GM12865 (cell line): ENCODE results near the gene PHKG1.
A peak's percentile ranks its signal among the peaks of the same experiment; 100 is the strongest.
"Not testable (repeated sequence)": the region's sequence is repeated elsewhere in the genome, so short reads cannot be mapped to it uniquely, and the experiment has no call there.

Source experiments
- DNase-seq: peaks from one replicate; pipeline ENCODE4 v3.0.0; 2010; ENCODE audit warnings: low read depth
- H3K4me3 ChIP-seq: 2 replicates; pipeline ENCODE4 v1.5.1; 2011; ENCODE audit warnings: mild to moderate bottlenecking, low read depth, low read length, control low read depth
- TF ChIP-seq, protein P1 (sequence below): IDR thresholded peaks from 2 replicates; pipeline ENCODE4 v1.5.1; 2011; ENCODE audit warnings: low read length, control low read depth, low read depth, inconsistent platforms; ENCODE audit not compliant: insufficient read depth; ENCODE audit errors: missing control alignments

PHKG1 gene

DNA sequence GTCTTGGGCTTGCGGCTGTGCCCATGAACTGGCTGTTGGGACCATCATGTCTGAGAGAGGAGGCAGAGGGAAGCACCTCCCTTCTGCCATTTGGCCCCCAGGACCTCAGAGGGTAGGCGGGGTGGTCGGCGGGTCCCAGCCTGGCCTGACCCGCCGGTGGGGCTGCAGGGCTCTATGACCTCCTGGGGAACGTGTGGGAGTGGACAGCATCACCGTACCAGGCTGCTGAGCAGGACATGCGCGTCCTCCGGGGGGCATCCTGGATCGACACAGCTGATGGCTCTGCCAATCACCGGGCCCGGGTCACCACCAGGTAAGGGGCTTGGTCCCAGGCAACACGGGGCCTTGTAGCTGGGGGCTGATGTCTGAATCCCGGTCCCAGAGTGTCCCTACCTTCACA is 14.6 kb downstream of the PHKG1 start:
- no peak overlapping the region for H3K4me3 ChIP-seq
- TF ChIP-seq, protein P1, sequence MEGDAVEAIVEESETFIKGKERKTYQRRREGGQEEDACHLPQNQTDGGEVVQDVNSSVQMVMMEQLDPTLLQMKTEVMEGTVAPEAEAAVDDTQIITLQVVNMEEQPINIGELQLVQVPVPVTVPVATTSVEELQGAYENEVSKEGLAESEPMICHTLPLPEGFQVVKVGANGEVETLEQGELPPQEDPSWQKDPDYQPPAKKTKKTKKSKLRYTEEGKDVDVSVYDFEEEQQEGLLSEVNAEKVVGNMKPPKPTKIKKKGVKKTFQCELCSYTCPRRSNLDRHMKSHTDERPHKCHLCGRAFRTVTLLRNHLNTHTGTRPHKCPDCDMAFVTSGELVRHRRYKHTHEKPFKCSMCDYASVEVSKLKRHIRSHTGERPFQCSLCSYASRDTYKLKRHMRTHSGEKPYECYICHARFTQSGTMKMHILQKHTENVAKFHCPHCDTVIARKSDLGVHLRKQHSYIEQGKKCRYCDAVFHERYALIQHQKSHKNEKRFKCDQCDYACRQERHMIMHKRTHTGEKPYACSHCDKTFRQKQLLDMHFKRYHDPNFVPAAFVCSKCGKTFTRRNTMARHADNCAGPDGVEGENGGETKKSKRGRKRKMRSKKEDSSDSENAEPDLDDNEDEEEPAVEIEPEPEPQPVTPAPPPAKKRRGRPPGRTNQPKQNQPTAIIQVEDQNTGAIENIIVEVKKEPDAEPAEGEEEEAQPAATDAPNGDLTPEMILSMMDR: no peak
- DNase-seq: no peak

DNA sequence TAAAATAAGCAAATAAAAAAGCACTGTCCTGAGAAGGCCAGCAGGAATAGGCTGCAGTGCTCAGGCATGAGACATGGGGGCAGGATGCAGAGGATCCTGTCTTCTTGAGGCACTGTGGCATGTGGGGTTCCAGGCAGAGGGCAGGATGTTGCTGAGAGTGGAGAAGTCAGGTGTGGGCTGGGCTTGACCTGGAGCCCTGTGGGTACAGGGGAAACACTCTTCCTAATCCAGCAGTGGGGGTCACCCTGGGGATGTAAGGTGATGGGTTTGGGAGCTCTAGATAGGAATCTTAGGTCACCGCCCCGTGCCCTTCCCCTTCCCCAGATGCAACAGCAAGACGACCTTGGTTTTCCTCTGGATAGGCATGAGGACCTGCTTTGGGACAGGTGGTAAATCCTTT is 15.1 kb downstream of the PHKG1 start:
- TF ChIP-seq, protein P1: no peak
- no peak for DNase-seq
- no peak overlapping the region for H3K4me3 ChIP-seq

DNA sequence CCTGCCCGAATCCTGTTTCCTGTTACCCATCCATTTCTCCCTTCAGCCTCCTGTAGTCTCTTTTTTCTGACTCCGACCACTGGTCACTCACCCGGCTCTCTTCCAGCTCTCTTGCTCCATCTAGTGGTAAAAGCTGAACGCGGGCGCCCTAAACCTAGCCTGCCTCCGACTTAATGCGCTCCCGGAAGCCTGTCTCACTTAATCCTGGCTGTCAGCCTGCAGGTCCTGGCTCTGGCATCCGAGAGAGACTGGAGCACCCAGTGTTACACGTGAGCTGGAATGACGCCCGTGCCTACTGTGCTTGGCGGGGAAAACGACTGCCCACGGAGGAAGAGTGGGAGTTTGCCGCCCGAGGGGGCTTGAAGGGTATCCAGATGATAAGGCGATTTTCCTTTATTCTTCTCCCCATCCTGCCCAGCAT is 18.4 kb downstream of the PHKG1 start:
- TF ChIP-seq, protein P1: peak; percentile 75
- peak; percentile 83 for DNase-seq
- H3K4me3 ChIP-seq: no peak overlapping the region

DNA sequence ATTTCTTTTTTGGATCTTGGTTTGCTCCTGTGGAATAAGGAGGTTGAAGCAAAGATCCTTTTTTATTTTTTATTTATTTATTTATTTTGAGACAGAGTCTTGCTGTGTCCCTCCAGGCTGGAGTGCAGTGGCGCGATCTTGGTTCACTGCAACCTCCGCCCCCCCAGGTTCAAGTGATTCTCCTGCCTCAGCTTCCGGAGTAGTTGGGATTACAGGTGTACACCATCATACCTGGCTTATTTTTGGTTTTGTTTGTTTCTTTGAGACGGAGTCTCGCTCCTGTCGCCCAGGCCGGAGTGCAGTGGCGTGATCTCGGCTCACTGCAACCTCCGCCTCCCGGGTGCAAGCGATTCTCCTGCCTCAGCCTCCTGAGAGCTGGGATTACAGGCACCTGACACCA is 26.4 kb downstream of the PHKG1 start:
- not testable (repeated sequence) for DNase-seq, H3K4me3 ChIP-seq

DNA sequence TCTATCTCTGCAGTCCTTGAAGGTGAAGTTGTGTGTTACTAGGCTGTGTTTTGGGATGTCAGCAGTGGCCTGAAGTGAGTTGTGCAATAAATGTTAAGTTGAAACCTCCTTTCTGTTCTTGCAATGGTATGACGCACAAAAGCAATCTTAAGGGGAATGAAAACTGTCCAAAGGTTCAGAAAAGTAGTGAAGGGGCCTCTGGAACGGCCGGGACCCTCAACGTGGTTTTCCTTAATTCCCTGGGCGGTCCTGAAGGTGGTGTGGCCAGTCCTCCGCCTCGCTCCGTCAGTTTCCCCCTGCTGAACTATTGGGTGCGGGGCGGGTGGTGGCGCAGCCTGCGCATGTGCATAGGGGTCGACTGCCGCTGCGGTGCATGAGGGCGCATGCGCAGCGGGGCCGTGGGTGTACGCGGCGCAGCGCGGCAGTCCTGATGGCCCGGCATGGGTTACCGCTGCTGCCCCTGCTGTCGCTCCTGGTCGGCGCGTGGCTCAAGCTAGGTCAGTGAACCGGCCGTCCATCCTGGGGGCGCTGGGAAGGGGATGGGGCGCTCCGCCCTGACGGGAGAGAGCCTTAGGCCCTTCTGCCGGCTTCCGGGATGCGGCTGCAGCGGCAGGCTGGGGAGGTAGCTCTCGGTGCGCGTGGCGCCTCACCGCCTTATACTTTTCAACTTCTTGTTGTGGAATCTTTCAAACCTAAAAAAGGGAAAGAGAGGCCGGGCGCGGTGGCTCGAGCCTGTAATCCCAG is 28.7 kb downstream of the PHKG1 start, which contains the start of gene SUMF2:
Gene SUMF2, plus strand, starts transcription at position 405 of the 744 bp plus-strand sequence. Its CDS starts 26 bp downstream, at position 431.
- peak; percentile 95 for DNase-seq
- H3K4me3 ChIP-seq: peak within 1 kb of the TSS; percentile 85
- TF ChIP-seq, protein P1: peak; percentile 15

DNA sequence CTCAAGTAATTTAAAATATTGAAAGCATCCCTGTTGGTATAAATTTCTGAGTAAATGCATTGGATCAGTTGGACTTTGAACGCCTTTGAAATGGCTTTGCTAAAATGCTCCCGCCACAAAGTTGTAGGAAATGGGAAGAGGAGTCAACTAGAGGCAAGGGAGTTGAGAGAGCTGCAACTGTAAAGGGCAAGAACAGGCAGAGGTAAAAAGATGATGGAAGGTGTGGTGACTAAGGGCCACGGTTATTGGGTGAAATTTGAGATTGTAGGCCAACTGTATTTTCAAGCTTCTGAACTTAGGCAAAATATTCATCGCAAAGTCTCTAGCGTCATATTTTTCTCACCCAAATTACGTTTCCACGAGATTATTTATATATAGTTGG is 29.3 kb downstream of the PHKG1 start:
- H3K4me3 ChIP-seq: peak overlapping the region; percentile 85
- TF ChIP-seq, protein P1: no peak
- no peak for DNase-seq

DNA sequence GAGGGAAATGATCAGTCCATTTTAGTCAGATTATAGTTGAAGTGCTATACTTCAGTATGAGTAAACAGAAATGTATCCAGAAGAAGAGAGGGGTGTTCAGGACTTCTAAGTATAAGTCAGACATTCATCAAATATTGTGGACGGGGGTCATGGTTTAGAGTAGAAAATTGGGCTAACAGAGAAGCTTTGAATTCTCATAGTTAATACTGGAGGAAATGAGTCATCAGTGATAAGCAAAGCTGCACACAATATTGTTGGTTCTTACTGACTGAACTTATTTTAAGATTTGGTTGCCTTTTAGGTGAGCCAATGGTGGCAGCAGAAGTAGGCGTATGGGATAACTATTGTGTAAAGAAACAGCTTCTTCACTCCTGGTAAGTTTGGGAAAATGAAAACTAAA is 30.4 kb downstream of the PHKG1 start:
- H3K4me3 ChIP-seq: no peak overlapping the region
- TF ChIP-seq, protein P1: no peak
- DNase-seq: no peak
